Mesenchymal stem cell (in vitro differentiated cells and primary cell): ENCODE results near the gene SYT11.

ENCODE experiments used
- DNase-seq: peaks from one replicate; pipeline ENCODE4 v3.0.0-alpha.2; 2013
- H2AFZ ChIP-seq: one replicate; pipeline ENCODE4 v1.6.1; 2013; ENCODE audit warnings: low read depth, mild to moderate bottlenecking, control low read depth, inconsistent platforms, low read length, moderate library complexity
- H2AK5ac ChIP-seq: 2 replicates; pipeline ENCODE4 v1.6.1; 2013; ENCODE audit warnings: low read length, moderate library complexity, mild to moderate bottlenecking, inconsistent platforms; ENCODE audit not compliant: severe bottlenecking
- H2BK120ac ChIP-seq: one replicate; pipeline ENCODE4 v1.6.1; 2013; ENCODE audit warnings: low read depth, mild to moderate bottlenecking, inconsistent platforms, low read length, moderate library complexity
- H2BK12ac ChIP-seq, 2 experiments: one replicate each; pipeline ENCODE4 v1.6.1; 2013; ENCODE audit warnings: inconsistent platforms in 2 of 2, low read length in 2 of 2, mild to moderate bottlenecking in 2 of 2, moderate library complexity in 2 of 2, control low read depth in 1 of 2
- H2BK15ac ChIP-seq: one replicate; pipeline ENCODE4 v1.6.1; 2013; ENCODE audit warnings: mild to moderate bottlenecking, low read depth, inconsistent platforms; ENCODE audit not compliant: poor library complexity, severe bottlenecking
- H2BK5ac ChIP-seq: 2 replicates; pipeline ENCODE4 v1.6.1; 2013; ENCODE audit warnings: low read depth, mild to moderate bottlenecking, low read length, control low read depth, inconsistent platforms; ENCODE audit not compliant: poor library complexity, severe bottlenecking
- H3K14ac ChIP-seq, 2 experiments: one replicate each; pipeline ENCODE4 v1.6.1; 2013; ENCODE audit warnings: inconsistent platforms in 2 of 2, low read length in 2 of 2, control low read depth in 1 of 2, mild to moderate bottlenecking in 1 of 2, moderate library complexity in 1 of 2
- H3K18ac ChIP-seq, 2 experiments: one replicate each; pipeline ENCODE4 v1.6.1; 2013; ENCODE audit warnings: inconsistent platforms in 2 of 2, low read length in 2 of 2, control low read depth in 1 of 2, low read depth in 1 of 2, mild to moderate bottlenecking in 1 of 2
- H3K23ac ChIP-seq, 2 experiments: one replicate each; pipeline ENCODE4 v1.6.1; 2013; ENCODE audit warnings: inconsistent platforms in 2 of 2, low read length in 2 of 2, mild to moderate bottlenecking in 2 of 2, moderate library complexity in 2 of 2, control low read depth in 1 of 2
- H3K27ac ChIP-seq: 2 replicates; pipeline ENCODE4 v1.5.1; 2013; ENCODE audit warnings: mild to moderate bottlenecking, moderate library complexity, low read length, control low read depth, inconsistent platforms; ENCODE audit not compliant: poor library complexity, severe bottlenecking
- H3K27me3 ChIP-seq, 2 experiments: 2 replicates each; pipeline versions ENCODE4 v1.6.1 to v1.7.0; 2013; ENCODE audit warnings: low read length in 2 of 2, mild to moderate bottlenecking in 2 of 2, moderate library complexity in 2 of 2, control low read depth in 1 of 2, inconsistent platforms in 1 of 2; ENCODE audit not compliant: control insufficient read depth in 1 of 2, insufficient read depth in 1 of 2
- H3K36me3 ChIP-seq, 2 experiments: 2 replicates each; pipeline versions ENCODE4 v1.6.1 to v1.7.0; 2013; ENCODE audit warnings: low read length in 2 of 2, control low read depth in 1 of 2, inconsistent platforms in 1 of 2, low read depth in 1 of 2, mild to moderate bottlenecking in 1 of 2; ENCODE audit not compliant: insufficient read depth in 2 of 2, control insufficient read depth in 1 of 2
- H3K4ac ChIP-seq, 2 experiments: one replicate each; pipeline ENCODE4 v1.6.1; 2013; ENCODE audit warnings: inconsistent platforms in 2 of 2, low read length in 2 of 2, mild to moderate bottlenecking in 2 of 2, moderate library complexity in 2 of 2, control low read depth in 1 of 2, low read depth in 1 of 2
- H3K4me1 ChIP-seq: 2 replicates; pipeline ENCODE4 v1.6.1; 2013; ENCODE audit warnings: low read depth, low read length, control low read depth; ENCODE audit not compliant: control insufficient read depth, insufficient read depth
- H3K4me2 ChIP-seq: 2 replicates; pipeline ENCODE4 v1.6.1; 2013; ENCODE audit warnings: low read length, mild to moderate bottlenecking, inconsistent platforms; ENCODE audit not compliant: poor library complexity, severe bottlenecking
- H3K4me3 ChIP-seq, 2 experiments: 2 replicates each; pipeline versions ENCODE4 v1.5.1 to v1.7.0; 2013; ENCODE audit warnings: low read length in 2 of 2, mild to moderate bottlenecking in 2 of 2, control low read depth in 1 of 2, low read depth in 1 of 2; ENCODE audit not compliant: insufficient read depth in 1 of 2
- H3K79me1 ChIP-seq: replicated peaks from 2 replicates; pipeline ENCODE4 v1.6.1; 2013; ENCODE audit warnings: mild to moderate bottlenecking, control low read depth, low read length, inconsistent platforms; ENCODE audit not compliant: poor library complexity, severe bottlenecking
- H3K9ac ChIP-seq: 2 replicates; pipeline ENCODE4 v1.7.0; 2013; ENCODE audit warnings: mild to moderate bottlenecking, low read length, moderate library complexity
- H3K9me3 ChIP-seq: 2 replicates; pipeline ENCODE4 v1.7.0; 2013; ENCODE audit warnings: mild to moderate bottlenecking, low read length; ENCODE audit not compliant: control insufficient read depth
- H4K8ac ChIP-seq: one replicate; pipeline ENCODE4 v1.6.1; 2013; ENCODE audit warnings: inconsistent platforms, mild to moderate bottlenecking, low read length, moderate library complexity
- H4K91ac ChIP-seq: one replicate; pipeline ENCODE4 v1.6.1; 2013; ENCODE audit warnings: mild to moderate bottlenecking, low read length, inconsistent platforms
- WGBS: methylation state at CpG from one replicate; pipeline ENCODE4 v1.1.7; 2013; ENCODE audit warnings: mixed read lengths; 5-methylcytosine and 5-hydroxymethylcytosine counted together

Gene SYT11

DNA sequence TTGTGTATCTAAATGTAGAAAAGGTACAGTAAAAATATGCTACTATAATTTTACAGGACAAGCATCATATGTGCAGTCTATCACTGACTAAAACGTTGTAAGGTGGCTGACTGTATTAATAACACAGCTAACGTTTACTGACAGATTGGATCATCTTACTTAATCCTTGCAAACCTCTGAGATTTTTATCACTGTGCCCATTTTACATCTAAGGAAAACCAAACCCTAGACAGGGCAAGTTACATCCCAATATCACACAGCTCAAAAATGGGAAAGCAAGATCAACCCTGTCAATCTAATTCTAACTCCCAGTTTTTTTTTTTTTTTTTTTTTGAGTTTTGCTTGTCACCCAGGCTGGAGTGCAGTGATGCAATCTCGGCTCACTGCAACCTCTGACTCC, 59.3 kb downstream of the SYT11 start:
- no peak overlapping the region for H3K4me3 ChIP-seq
- H3K4me1 ChIP-seq = no peaks in the 10 kb centered on the region
- H3K23ac ChIP-seq = no peak overlapping the region
- H3K9ac ChIP-seq = no peak overlapping the region
- no peak for DNase-seq
- no peaks in the 10 kb centered on the region for H3K27me3 ChIP-seq
- H3K36me3 ChIP-seq = peaks cover 34 to 95% of the 10 kb centered on the region in 2 experiments
- no peak overlapping the region for H3K18ac ChIP-seq
- H2AFZ ChIP-seq = no peak overlapping the region
- WGBS = 97% methylated on average over 3 of the region's 3 CpGs
- H3K4me2 ChIP-seq = no peak overlapping the region
- no peak overlapping the region for H2BK15ac ChIP-seq
- H3K27ac ChIP-seq = no peak overlapping the region
- no peak overlapping the region for H2BK120ac ChIP-seq
- no peak overlapping the region for H3K14ac ChIP-seq
- H3K79me1 ChIP-seq = peaks cover 14% of the 10 kb centered on the region
- H2BK5ac ChIP-seq = no peak overlapping the region
- no peak overlapping the region for H2AK5ac ChIP-seq
- no peak overlapping the region for H4K91ac ChIP-seq
- H2BK12ac ChIP-seq = no peak overlapping the region
- H3K9me3 ChIP-seq = no peaks in the 10 kb centered on the region
- no peak overlapping the region for H3K4ac ChIP-seq
- no peak overlapping the region for H4K8ac ChIP-seq

DNA sequence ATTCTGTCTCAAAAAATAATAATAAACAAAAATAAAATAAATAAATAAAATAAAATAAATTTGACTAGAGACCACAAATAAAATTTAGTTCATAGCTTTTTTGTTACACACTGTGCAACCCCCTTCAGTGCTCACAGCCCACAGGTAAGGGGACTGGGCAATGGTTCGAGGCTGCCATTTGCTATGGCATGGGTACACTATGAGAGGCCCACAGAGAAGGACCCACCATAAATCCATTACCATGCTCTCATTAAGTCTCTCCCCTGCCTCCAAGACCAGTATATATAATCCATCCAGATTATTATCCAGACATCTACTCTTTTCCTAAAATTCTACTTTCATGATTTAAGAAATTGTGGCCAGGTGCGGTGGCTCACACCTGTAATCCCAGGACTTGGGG, 60.4 kb downstream of the SYT11 start:
- no peak overlapping the region for H4K8ac ChIP-seq
- H2BK15ac ChIP-seq = no peak overlapping the region
- H3K79me1 ChIP-seq = peaks cover 16% of the 10 kb centered on the region
- H3K23ac ChIP-seq = no peak overlapping the region
- H3K4me2 ChIP-seq = no peak overlapping the region
- no peak for DNase-seq
- no peak overlapping the region for H2AK5ac ChIP-seq
- no peak overlapping the region for H3K9ac ChIP-seq
- no peak overlapping the region for H2BK5ac ChIP-seq
- no peaks in the 10 kb centered on the region for H3K9me3 ChIP-seq
- no peak overlapping the region for H3K14ac ChIP-seq
- no peaks in the 10 kb centered on the region for H3K27me3 ChIP-seq
- 94% methylated on average over 2 of the region's 2 CpGs for WGBS
- no peaks in the 10 kb centered on the region for H3K4me1 ChIP-seq
- no peak overlapping the region for H2BK120ac ChIP-seq
- H3K4me3 ChIP-seq = no peak overlapping the region
- no peak overlapping the region for H2BK12ac ChIP-seq
- no peak overlapping the region for H3K27ac ChIP-seq
- H3K18ac ChIP-seq = no peak overlapping the region
- no peak overlapping the region for H4K91ac ChIP-seq
- no peak overlapping the region for H2AFZ ChIP-seq
- H3K4ac ChIP-seq = no peak overlapping the region
- H3K36me3 ChIP-seq = peaks cover 44 to 93% of the 10 kb centered on the region in 2 experiments

GRCh38 chr1:155920717-155921116, 61.4 kb downstream of the SYT11 start:
- H3K79me1 ChIP-seq = peaks cover 19% of the 10 kb centered on the region
- no peak overlapping the region for H3K23ac ChIP-seq
- H2AFZ ChIP-seq = no peak overlapping the region
- no peak overlapping the region for H2BK120ac ChIP-seq
- no peak overlapping the region for H3K4me2 ChIP-seq
- no peak overlapping the region for H2BK5ac ChIP-seq
- H3K27me3 ChIP-seq = no peaks in the 10 kb centered on the region
- H2BK15ac ChIP-seq = no peak overlapping the region
- no peak overlapping the region for H3K18ac ChIP-seq
- no peaks in the 10 kb centered on the region for H3K4me1 ChIP-seq
- H2AK5ac ChIP-seq = no peak overlapping the region
- H4K91ac ChIP-seq = no peak overlapping the region
- H4K8ac ChIP-seq = no peak overlapping the region
- no peak overlapping the region for H3K9ac ChIP-seq
- no peaks in the 10 kb centered on the region for H3K9me3 ChIP-seq
- H2BK12ac ChIP-seq = no peak overlapping the region
- no peak overlapping the region for H3K4ac ChIP-seq
- no peak overlapping the region for H3K4me3 ChIP-seq
- H3K36me3 ChIP-seq = peaks cover 48 to 91% of the 10 kb centered on the region in 2 experiments
- no peak overlapping the region for H3K14ac ChIP-seq
- DNase-seq = no peak
- WGBS = 94% methylated on average over 3 of the region's 3 CpGs
- H3K27ac ChIP-seq = no peak overlapping the region

DNA sequence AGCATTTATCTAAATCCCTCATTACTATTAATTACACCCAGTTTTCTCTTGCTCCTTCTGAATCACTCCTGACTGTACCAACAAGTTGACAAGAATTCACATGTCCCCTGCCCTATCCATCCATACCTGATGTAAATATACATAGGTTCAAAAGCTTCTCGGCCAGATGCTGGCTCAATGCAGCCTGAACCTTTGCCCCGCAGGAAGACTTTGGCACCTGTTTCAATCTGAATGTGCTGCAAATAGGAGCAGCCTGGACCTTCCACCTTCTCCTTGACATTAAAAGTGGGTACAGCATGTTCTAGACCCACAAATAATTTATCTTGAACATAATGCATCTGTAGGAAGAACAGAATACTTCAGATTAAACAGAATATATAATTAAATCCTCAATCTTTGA, 66.1 kb downstream of the SYT11 start:
- Histone ChIP-seq H3K4me1 (no peaks in the 10 kb centered on the region), H3K27me3 (no peaks in the 10 kb centered on the region), H3K18ac (no peak overlapping the region), H2BK15ac (no peak overlapping the region), H2BK5ac (no peak overlapping the region), H3K23ac (no peak overlapping the region), H3K9ac (no peak overlapping the region), H3K4me2 (no peak overlapping the region), H3K36me3 (peaks cover 54 to 94% of the 10 kb centered on the region in 2 experiments), H3K4me3 (no peak overlapping the region), H3K14ac (no peak overlapping the region), H3K79me1 (peaks cover 20% of the 10 kb centered on the region), H2BK12ac (no peak overlapping the region), H3K4ac (no peak overlapping the region), H2AFZ (no peak overlapping the region), H4K91ac (no peak overlapping the region), H4K8ac (no peak overlapping the region), H3K27ac (no peak overlapping the region), H3K9me3 (no peaks in the 10 kb centered on the region), H2BK120ac (no peak overlapping the region), H2AK5ac (no peak overlapping the region)
- no peak for DNase-seq
- 100% methylated on average over 2 of the region's 2 CpGs for WGBS
